ENCODE measurements around the gene NTRK2.
"Not testable (repeated sequence)": the region's sequence is repeated elsewhere in the genome, so short reads cannot be mapped to it uniquely, and the experiment has no call there.

NTRK2 gene

DNA sequence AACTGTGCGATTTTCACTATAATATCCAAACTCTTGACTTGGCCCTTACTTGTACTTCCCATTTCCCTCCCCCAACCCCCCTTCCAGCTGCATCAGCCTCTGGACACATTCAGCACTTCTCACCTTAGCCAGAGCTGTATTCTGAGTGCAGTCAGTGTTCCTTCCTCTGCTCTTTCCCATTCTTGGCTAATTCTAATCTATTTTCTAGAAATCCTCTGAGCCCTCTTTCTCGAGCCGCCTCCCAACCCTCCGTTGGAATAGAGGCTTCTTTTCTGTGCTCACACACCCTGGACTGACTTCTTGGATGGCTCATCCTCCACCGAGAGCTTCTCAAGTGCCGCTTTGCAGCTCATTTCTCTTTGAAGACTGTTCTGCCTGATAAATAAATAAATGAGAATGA lies 188.8 kb downstream of the NTRK2 start:
- no peak for DNase-seq

DNA sequence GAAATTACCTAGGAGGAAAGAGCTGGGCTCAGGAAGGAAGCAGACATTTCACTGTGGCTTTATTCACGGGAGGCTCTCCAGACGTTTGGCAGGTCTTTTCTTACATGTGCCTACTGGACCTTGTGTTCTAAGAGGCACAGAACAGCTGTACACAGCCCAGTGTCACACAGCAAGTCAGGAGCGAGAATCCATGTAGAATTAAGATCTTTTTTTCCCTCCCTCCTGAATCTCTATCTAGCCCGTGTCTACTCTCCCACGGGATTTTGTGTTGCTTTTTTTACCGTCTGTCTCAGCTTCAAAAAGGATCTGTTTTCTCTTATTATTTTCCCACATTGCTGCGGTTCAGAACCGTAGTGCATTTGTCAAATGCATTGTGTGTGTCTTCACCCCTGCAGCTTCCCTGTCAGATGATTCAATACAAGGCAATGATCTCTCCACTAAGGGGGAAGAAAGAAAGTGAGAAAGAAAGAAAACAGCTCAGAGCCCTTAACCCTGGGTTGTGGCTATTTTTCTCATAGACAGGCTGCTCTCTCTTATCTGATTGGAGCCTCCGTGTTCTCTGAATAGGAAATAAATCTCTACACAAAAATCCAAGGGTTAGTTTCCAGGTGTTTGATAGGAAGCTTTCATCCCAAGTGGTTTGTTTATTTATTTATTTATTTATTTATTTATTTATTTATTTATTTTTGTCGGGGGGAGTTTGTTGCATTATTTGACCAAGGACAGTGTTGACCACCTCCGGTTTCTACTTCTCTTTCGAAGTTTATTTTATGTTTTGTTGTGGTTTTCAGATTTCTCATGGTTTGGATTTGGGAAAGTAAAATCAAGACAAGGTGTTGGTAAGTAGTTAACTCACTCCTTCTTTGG lies 191.0 kb downstream of the NTRK2 start:
- DNase-seq: no peak

DNA sequence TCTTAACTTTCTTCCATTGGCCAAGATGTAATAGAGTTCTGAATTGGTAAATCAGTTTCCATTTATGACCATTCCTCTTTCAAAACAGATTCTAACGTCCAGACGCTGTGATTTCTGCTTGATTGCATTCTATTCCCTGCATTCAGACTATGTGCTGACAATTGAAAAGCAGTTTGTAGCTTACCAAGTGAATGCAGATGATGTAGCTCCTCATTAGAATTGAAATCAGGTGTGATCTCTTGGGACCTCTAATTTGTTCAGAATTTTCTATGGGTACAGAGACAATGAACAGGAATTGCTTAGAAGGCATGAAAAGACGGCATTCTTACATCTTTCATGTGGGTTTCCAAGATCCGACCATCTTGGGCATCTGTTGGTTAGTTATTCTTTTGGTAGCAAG lies 191.9 kb downstream of the NTRK2 start:
- DNase-seq: no peak

DNA sequence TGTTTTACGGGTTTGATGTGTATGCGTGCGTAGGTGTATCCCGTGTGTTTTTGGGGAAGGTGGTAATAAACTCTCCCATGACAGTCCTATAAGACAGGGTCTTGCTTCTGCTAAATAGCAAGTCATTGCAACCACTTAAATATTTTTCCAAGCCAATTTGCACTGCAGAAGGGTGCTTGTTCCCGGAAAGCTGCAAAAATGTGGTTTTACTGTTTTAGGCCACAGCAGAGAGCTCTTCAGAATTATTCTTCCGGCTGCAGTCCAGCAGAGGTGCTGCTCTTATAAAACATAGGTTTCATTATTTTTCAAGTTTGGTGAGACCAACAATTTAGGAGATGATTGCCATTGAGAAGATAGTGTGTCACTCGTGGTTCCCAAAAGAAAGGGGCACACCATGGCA lies 192.8 kb downstream of the NTRK2 start:
- no peak for DNase-seq

DNA sequence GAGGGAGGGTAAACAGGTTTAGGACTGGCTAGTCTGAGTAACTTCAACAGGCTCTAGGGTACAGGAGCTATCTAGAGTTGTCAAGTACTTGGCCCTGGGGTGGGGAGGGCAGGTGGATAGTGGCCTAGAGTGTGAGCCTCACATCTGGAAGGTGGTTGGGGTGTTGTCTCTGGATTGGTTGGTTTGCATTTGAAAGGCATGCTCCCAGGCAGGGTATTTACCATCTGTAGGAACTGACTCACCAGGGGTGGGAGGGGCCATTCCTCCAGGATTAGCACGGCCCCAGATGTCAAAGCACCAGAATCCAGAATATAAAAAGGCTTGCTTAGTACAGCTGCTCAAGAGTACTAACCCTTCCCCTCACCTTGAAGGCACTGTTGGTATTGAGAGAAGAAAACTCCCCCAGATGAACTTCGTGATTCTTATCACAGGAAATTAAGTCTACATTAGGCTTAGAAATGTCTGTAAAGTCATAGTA lies 193.3 kb downstream of the NTRK2 start:
- no peak for DNase-seq

DNA sequence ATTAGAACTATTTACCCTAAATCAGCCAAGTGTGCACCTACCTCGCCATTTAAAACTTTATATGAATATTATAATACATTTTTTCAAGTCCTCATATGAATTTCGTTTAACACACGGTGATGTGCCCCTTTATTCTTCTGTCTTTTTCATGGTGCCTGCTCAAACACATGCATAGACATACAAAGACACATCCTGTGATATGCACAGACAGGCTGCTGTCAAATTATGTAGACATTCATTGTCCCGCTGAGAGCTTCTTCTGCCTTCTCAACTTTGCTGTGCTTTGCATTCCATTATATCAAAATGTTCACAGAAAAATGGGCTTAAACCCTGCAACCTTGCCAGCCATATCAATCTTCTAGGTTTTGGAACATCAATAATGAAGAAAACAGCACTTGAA lies 193.8 kb downstream of the NTRK2 start:
- DNase-seq: no peak

DNA sequence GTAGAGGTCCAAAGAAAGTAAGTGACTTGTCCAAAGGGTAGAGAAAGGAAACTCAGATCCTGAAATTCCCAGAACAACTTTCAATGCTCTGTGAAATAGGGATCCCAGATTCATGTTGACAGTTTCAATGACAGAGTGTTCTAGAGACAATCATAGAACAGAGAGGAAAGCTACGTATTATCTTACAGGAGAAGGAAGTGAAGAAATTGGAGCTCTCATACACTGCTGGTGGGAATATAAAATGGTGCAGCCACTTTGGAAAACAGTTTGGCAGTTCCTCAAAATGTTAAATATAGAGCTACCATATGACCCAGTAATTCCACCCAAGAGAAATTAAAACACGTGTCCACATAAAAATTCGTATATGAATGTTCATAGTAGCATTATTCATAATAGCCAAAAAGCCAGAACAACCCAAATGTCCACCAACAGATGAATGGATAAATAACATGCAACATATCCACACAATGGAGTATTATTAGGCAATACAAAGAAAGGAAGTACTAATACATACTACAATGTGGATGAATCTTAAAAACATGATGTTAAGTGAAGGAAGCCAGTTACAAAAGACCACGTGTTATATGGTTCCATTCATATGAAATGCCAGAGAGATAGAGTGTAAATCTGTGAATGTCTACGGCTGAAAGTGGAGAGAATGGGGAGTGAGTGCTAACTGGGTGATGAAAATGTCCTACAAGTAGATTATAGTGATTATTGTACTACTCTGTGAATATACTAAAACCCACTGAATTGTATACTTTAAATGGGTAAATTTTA lies 197.1 kb downstream of the NTRK2 start:
- no peak for DNase-seq

DNA sequence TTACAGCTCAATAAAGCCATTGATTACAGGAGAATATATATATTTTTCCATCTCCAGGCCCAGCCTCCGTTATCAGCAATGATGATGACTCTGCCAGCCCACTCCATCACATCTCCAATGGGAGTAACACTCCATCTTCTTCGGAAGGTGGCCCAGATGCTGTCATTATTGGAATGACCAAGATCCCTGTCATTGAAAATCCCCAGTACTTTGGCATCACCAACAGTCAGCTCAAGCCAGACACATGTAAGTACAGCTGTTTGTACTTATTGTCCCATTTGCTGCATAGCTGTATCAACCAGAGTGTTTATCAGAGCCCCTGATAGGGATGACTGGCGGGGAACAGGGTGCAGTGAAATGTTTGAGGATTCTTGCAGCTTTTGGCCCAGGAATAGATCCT lies 197.7 kb downstream of the NTRK2 start:
- DNase-seq: no peak

DNA sequence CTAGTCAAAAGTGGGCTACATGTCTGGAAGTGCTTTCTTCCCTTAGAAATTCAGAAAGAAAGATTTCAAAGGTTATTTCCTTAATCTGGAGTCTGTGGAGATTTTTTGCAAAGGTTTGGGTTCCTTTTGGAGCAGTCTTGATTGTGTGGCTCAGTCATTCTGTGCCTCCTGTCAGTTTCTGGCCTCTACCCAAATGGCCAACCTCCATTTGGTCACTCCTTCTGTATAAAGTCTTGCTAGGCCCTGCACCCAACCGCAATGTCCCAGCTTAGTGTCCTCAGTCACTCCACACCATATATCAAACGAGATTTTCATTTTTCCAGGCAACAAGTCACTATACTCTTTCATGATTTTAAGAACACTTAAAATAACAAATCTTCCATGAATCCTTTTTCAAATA lies 199.6 kb downstream of the NTRK2 start:
- DNase-seq: no peak

DNA sequence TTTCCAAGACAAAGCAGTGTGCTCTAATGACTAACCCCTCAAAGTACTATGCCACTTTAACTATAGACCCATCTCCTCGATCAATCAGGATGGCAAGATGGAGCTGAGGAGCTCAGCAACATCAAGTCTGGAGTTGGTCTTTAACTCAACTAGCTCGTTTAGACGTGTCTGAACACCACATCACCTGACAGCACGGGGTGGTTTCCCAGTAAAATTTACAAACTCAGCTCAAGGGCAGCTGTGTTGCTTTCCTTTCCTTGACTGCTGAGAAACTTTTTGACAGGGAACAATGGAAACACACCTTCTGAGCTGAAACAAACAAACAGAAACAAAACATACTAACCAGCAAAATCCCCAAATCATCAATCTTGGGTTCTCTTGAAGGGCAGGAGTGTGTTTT lies 202.5 kb downstream of the NTRK2 start:
- DNase-seq: no peak

DNA sequence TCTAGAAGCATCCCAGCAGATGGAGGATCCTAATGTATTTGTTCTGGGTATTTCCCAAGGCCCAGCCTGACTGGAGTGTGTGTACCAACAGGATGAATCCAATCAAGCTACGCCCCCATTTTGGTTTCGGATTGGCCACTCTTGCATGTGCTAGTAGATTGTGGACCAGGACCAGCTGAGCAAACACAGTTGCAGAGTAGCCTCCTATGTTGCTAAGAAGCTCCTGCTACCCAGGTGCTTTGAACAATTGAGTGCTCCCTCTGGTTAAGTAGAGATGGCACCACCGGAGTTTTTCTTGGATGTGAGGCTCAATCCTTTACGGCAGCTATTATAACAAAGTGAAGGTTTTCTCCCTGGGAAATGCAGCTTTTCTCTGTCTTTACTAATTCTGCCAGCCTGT lies 204.5 kb downstream of the NTRK2 start:
- no peak for DNase-seq

DNA sequence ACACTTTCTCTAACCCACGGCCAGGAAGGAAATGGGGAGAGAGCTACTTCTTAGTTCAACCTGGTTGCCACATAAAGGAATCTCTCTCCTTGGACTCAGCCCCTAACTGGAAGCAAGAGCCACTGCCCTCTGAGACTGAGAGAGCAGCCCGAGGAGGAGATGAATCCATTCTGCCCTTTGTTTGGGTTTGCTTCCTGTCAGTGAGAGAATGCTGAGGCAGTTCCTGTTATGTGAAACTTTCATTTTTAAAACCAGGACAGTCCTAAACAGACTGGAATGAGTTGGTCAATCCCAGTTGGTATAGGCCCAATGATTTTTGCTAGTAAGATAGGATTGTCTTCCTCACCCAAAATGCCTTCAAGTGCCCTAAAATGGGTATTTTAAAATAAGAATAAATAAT lies 205.1 kb downstream of the NTRK2 start:
- no peak for DNase-seq

DNA sequence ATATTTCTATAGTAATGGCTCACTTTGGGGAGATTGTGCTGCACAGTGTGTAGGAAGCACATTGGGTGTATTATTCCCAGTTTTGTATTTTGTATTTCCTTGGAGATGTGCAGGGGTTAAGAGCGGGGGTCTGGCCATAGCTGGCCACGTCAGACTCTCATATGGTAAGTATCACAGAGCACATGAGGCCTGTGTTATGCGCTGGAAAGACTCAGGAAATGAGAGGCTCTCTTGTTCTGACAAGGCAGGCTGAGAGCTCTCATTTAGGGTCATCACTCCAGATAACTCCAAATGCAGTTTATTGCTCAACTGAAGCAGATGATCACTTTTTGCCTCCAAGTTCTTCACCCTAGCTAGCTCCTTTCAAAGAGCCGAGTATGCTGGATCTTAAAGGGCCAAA lies 205.7 kb downstream of the NTRK2 start:
- DNase-seq: no peak

DNA sequence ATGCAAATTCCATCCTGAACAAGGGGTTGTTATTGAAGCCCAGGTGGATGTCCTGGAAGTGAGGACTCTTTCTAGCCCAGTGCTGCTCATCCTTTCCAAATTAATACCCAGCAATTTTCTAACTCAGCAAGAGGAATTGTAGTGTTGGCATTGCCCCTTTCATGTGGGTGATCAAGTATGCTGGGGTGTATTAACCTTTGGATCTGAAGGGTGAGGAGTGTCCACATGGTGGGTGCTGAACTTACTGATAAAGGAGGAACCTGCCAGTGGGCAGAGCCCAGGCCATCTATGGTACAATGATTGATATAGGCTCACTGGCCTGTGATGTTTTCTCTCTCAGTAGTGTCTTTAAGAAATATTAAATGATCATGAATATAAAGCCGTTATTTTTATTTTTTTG lies 210.1 kb downstream of the NTRK2 start:
- no peak for DNase-seq

DNA sequence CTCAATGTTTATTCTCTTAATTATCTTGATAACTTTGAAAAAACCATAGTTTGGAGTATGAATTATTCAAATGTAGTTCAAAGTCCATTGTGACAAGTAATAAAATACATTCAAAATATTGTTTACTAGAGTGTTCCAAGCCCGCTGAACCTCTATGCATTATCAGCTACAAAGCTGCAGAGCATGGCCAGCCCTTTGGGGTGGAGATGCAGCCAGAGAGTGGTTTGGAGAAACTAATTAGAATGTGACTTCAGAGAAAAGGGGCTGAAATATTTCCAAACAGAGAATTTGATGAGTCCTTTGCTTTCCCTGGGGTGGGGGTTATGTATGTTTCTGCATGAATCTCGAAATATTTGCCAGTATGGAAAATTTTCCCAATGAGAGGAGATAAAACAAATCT lies 211.3 kb downstream of the NTRK2 start:
- DNase-seq: no peak

DNA sequence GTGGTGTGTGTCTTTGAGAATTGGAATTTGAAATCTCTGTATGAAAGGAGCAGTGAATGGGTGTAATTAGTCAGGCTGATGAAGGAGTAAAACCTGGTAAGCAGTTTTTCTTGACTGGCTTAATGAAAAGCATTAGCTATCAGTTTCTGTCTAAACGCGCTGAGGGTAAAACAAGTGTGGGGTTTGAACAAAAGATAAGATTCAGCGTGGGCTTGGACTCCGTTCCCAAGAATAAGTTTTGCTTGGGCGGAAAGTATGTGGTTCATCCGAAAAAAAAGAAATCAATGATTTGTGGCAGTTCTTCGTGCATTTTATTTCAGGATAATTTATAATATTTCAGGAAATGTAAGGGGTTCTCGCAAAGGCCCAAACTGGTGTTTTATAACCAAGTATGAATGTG lies 217.3 kb downstream of the NTRK2 start:
- DNase-seq: no peak

DNA sequence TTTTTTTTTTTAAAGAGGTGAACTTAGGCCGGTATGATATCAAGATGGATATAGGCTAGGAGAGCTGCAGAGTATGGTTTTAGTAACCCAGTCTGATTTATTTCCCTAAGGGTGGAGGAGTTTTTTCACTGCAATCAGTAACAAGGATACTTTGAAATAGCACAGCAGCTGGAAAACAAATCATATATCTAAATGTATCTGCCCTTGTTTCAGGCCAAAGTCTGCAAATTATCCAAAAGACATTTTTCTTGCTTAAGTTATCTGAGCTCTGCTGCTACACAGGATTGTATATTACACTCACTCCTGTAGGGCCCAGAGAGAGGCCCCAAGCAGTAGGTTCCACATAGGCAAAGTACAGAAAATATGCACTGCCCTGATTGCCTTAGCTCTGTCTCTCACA lies 222.4 kb downstream of the NTRK2 start:
- DNase-seq: no peak

DNA sequence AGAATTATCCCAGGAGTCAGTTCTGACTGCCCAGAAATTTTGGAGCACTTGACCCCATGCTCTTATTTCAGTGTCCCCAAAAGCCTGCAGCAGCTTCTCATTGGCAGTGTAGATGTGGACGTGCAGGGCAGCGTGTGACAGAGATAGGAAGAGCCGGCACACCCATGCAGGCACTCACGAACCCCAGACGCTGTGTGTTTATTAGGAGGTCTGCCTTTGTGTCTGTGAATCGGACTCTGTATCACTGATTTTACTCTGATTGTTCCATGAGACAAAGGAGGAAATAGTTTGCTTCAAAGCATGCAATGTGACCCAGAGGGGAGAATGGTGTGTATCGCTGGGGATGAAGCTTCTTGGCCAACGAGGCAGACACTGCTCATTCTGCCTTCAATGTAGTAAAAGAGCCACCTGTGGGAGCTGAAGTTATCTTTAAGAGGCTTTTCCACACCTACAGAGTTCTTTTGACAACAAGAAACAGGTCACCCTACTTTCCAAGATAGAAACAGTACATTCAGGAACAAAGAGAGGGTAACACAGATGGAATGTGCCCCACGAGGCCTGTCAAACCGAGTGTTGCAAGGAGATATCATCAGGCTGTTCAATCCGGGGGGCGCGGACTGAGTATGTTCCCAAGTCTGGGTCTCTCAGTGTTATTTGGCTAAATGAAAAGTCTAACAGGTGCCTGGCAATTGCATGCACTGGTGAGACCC lies 224.0 kb downstream of the NTRK2 start:
- DNase-seq: no peak

DNA sequence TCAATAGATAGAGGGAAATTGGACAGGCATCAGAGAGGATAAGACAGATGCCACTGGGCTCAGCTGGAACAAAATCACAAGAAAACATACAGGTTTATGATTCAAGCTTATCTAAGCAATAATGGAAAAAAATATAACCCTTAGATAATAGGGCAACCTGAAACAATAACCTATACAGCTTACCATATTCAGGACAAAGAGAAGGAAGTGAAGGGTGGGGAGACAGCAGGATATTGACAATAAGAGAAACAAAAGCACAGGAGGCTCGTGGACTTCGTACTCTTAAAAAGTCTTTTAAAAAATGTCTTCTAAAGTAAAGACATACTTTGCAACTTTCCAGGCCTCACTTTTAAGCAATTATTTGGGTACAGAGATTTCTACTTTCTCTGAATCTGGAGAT lies 225.3 kb downstream of the NTRK2 start:
- no peak for DNase-seq

DNA sequence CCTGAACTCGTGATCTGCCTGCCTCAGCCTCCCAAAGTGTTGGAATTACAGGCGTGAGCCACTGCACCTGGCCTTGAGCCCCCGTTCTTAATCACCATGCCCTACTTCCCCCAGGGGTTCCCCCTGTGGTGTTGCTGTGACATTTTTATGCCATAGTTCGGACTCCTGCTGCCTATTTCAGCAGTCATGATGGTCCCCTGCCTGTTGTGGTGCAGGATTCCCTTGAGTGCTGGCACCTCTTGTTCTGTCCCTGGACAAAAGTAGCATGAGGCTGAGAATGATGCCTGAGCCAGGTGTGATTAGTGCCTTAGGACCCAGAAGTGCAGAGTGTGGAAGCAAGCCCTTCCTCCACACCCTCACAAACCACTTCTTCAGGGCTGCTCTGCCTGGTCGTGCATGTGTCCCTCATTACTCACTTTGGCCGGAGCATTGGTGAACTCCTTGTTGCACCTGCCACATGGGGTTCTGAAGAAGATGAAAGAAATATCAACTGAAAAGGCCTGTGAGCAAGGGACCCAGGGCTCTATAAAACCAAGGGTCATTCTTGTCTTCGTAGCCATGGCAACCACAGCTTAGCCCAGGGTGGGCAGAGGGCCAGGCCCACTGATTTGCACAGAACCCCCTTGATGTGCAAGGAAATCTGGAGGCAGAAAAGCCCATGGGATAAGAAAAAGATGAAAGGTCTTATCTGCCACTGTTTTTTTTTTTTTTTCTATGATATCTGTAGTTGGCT lies 228.0 kb downstream of the NTRK2 start:
- no peak for DNase-seq

DNA sequence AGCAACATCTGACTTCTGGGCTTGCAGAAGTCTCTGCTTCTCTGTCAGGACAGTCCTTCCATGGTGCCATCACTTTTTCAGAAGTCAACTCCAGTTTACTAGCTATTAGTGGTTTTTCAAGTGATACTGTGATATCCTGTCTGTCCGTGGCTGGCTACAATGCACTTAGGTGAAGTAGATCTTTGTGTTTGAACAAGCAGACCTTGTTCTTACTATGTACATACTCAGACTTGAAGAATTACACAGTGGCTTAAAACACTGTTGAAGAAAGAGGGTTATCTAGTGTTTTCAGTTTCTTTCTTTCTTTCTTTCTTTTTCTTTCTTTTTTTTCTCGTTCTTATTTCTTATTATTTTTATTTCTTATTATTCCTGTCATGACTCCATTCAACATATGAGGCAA lies 228.7 kb downstream of the NTRK2 start:
- no peak for DNase-seq

DNA sequence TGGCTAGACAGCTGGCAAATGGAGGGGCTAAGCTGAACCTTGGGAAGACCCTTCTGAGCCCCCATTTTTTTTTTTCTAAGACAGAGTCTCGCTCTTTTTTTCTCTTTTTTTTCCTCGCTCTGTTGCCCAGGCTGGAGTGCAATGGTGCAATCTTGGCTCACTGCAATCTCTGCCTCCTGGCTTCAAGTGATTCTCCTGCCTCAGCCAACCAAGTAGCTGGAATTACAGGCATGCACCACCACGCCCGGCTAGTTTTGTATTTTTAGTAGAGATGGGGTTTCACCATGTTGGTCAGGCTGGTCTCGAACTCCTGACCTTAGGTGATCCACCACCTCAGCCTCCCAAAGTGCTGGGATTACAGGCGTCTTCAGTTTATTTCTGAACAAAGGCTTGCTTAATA lies 229.1 kb downstream of the NTRK2 start:
- DNase-seq: not testable (repeated sequence)

DNA sequence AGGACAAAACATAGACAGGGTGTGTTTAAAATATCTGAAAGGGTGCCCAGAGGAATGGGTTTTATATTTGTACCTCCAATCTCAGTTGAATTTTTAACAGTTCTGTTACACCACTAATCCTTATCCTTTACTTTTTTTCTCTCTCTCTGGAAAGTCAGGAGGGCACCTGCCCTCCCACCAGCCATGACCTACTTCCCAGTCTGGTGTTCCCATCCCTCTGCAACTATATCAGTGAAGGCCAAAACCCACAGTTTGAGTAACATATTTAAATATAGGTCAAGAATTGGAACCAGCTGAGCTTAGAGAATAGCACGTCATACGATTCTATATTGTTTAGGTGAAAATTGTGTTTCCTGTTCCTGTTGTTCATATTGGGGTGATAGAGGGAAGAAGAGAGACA lies 229.8 kb downstream of the NTRK2 start:
- no peak for DNase-seq
